CD14-positive monocyte (primary cell): Measurements from ENCODE around the gene DYNC1H1. TPM values are rescaled to one million over a fixed set of nuclear protein-coding genes. Genes with fewer than 3 reads are reported as not detected.

Experiments used
- DNase-seq, 3 donors: peaks; one replicate each; pipeline ENCODE4 v3.0.0-alpha.2; 2011 to 2022
- H2AFZ ChIP-seq: 2 replicates; pipeline ENCODE4 v1.6.0; 2012; ENCODE audit warnings: mild to moderate bottlenecking, low read depth, low read length, inconsistent platforms; ENCODE audit not compliant: insufficient read depth, poor library complexity, severe bottlenecking
- H3K27ac ChIP-seq, 2 donors: 1 replicate in 1 of 2; 2 replicates in 1 of 2; pipeline ENCODE4 v1.5.1; 2012 to 2013; ENCODE audit warnings: low read length in 2 of 2, control low read depth in 1 of 2, inconsistent platforms in 1 of 2, low read depth in 1 of 2, mild to moderate bottlenecking in 1 of 2
- H3K27me3 ChIP-seq, 2 donors: one replicate each; pipeline versions ENCODE4 v1.6.0 to v1.6.1; 2011 to 2013; ENCODE audit warnings: low read length in 2 of 2; ENCODE audit not compliant: control insufficient read depth in 2 of 2, insufficient read depth in 2 of 2
- H3K36me3 ChIP-seq, 2 donors: replicated peaks in 1 of 2; 1 replicate in 1 of 2; 2 replicates in 1 of 2; pipeline versions ENCODE4 v1.5.1 to v1.6.1; 2012 to 2013; ENCODE audit warnings: low read length in 2 of 2, control low read depth in 1 of 2, inconsistent platforms in 1 of 2, mild to moderate bottlenecking in 1 of 2; ENCODE audit not compliant: insufficient read depth in 2 of 2, control insufficient read depth in 1 of 2
- H3K4me1 ChIP-seq, 2 donors: 1 replicate in 1 of 2; 2 replicates in 1 of 2; pipeline versions ENCODE4 v1.5.1 to v1.6.1; 2012 to 2013; ENCODE audit warnings: low read length in 2 of 2, control low read depth in 1 of 2, inconsistent platforms in 1 of 2, mild to moderate bottlenecking in 1 of 2, moderate library complexity in 1 of 2; ENCODE audit not compliant: insufficient read depth in 2 of 2, control insufficient read depth in 1 of 2
- H3K4me2 ChIP-seq: replicated peaks from 2 replicates; pipeline ENCODE3; 2012; ENCODE audit warnings: low read length, moderate library complexity, mild to moderate bottlenecking; ENCODE audit not compliant: poor library complexity, severe bottlenecking; ENCODE audit errors: extremely low read depth
- H3K4me3 ChIP-seq, 3 experiments: fragments of 200-600 bp in 1 of 3; sonication (generic) in 1 of 3; replicated peaks in 1 of 3; 1 replicate in 2 of 3; 2 replicates in 1 of 3; pipeline ENCODE4 v1.5.1; 2011 to 2013; ENCODE audit warnings: low read length in 3 of 3, mild to moderate bottlenecking in 3 of 3, control low read depth in 2 of 3, low read depth in 2 of 3, inconsistent platforms in 1 of 3, moderate library complexity in 1 of 3
- H3K79me2 ChIP-seq: 2 replicates; pipeline ENCODE4 v1.6.0; 2012; ENCODE audit warnings: mild to moderate bottlenecking, control low read depth, inconsistent platforms, low read length, moderate library complexity; ENCODE audit not compliant: insufficient read depth
- H3K9ac ChIP-seq: 2 replicates; pipeline ENCODE4 v1.6.0; 2017; ENCODE audit warnings: low read length, mild to moderate bottlenecking; ENCODE audit not compliant: insufficient read depth, poor library complexity, severe bottlenecking
- H3K9me3 ChIP-seq, 2 donors: replicated peaks in 1 of 2; 1 replicate in 1 of 2; 2 replicates in 1 of 2; pipeline versions ENCODE4 v1.5.1 to v1.6.1; 2012 to 2013; ENCODE audit warnings: low read length in 2 of 2, control low read depth in 1 of 2; ENCODE audit not compliant: control insufficient read depth in 1 of 2, insufficient read depth in 1 of 2
- H4K20me1 ChIP-seq: 2 replicates; pipeline ENCODE4 v1.6.0; 2012; ENCODE audit warnings: mild to moderate bottlenecking, low read length, control low read depth, moderate library complexity; ENCODE audit not compliant: insufficient read depth
- H3K27ac Mint-ChIP-seq, 7 donors: one replicate each; pipeline ENCODE4 v1.8.0; 2020; ENCODE audit warnings: mild to moderate bottlenecking in 7 of 7, mixed read lengths in 7 of 7, moderate library complexity in 6 of 7, inconsistent platforms in 2 of 7
- H3K27me3 Mint-ChIP-seq, 3 donors: one replicate each; pipeline ENCODE4 v1.8.0; 2021 to 2022; ENCODE audit warnings: low read depth in 3 of 3, mild to moderate bottlenecking in 3 of 3, mixed read lengths in 3 of 3, moderate library complexity in 3 of 3, inconsistent platforms in 1 of 3
- H3K36me3 Mint-ChIP-seq, 2 donors: one replicate each; pipeline ENCODE4 v1.8.0; 2020; ENCODE audit warnings: mixed read lengths in 2 of 2, inconsistent platforms in 1 of 2, mild to moderate bottlenecking in 1 of 2
- H3K4me1 Mint-ChIP-seq: one replicate; pipeline ENCODE4 v1.8.0; 2020; ENCODE audit warnings: mild to moderate bottlenecking, mixed read lengths
- H3K4me3 Mint-ChIP-seq, 2 donors: one replicate each; pipeline ENCODE4 v1.8.0; 2020; ENCODE audit warnings: mild to moderate bottlenecking in 2 of 2, mixed read lengths in 2 of 2, moderate library complexity in 1 of 2
- H3K9me3 Mint-ChIP-seq, 7 donors: one replicate each; pipeline ENCODE4 v1.8.0; 2020 to 2022; ENCODE audit warnings: mixed read lengths in 7 of 7, mild to moderate bottlenecking in 6 of 7, moderate library complexity in 6 of 7, inconsistent platforms in 2 of 7
- CTCF ChIP-seq: fragments of 200-600 bp; IDR thresholded peaks from one replicate; pipeline ENCODE4 v1.8.0; 2022; ENCODE audit warnings: antibody characterized with exemption, mild to moderate bottlenecking
- WGBS: methylation state at CpG from one replicate; pipeline ENCODE4 v1.1.5; 2013; ENCODE audit warnings: missing lambda C conversion rate; ENCODE audit not compliant: insufficient coverage; 5-methylcytosine and 5-hydroxymethylcytosine counted together
- intact Hi-C, 2 donors: fragments of 100-400 bp; cut with micrococcal nuclease; formaldehyde crosslinking; loops; one replicate each; pipeline versions ENCODE4 v1.15.0 to v1.15.1; 2023
- polyA plus RNA-seq, 3 donors: library from polyadenylated mRNA; depleted of rRNA in 1 of 3; unstranded in 2 of 3; stranded (reverse) in 1 of 3; fragments of 300-500 nt in 2 of 3; fragments of >200 nt in 1 of 3; fragmentation: Illumina TruSeq in 2 of 3; gene quantifications; 1 replicate in 2 of 3; 2 replicates in 1 of 3; pipeline ENCODE4 v1.2.3, GENCODE V29; 2012 to 2021

DYNC1H1 gene
- polyA plus RNA-seq, 3 donors: 14.7 to 87.3 (median 23.6) TPM

DNA sequence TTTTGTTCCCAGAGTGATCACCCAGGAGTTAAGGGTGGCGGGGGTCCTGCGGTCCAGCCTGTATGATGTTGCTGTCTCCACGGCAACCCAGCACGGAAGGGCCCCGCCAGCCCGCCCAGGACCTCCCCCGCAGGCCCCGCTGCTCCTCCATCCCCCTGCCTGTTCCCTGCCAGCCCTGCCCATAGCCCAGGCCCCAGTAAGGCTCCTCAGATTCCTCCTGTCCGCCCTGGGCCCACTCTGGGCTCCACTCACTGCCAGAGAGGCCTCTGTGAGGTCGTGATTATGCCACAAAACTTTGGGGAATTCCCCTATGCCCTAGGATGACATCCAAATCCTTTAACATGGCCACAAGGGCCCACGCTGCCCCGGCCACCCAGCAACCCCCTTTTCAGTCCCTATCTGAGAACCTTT lies 101.7 kb downstream of the DYNC1H1 start:
- no peak overlapping the region for H3K27ac Mint-ChIP-seq
- Histone ChIP-seq H3K79me2 (no peaks in the 10 kb centered on the region), H3K9ac (no peak overlapping the region), H3K27ac (no peak overlapping the region), H3K9me3 (no peaks in the 10 kb centered on the region), H3K4me3 (no peak overlapping the region), H3K36me3 (no peaks in the 10 kb centered on the region), H3K4me1 (no peaks in the 10 kb centered on the region), H4K20me1 (no peaks in the 10 kb centered on the region), H3K27me3 (no peaks in the 10 kb centered on the region), H2AFZ (no peak overlapping the region), H3K4me2 (no peak overlapping the region)
- no peak overlapping the region for H3K4me3 Mint-ChIP-seq
- WGBS: 100% methylated on average over 3 of the region's 12 CpGs
- peaks cover 3 to 6% (median 3%) of the 10 kb centered on the region in 3 donors for H3K27me3 Mint-ChIP-seq
- no peaks in the 10 kb centered on the region for H3K9me3 Mint-ChIP-seq
- DNase-seq: no peak
- H3K4me1 Mint-ChIP-seq: no peaks in the 10 kb centered on the region
- intact Hi-C loops: no loop called here
- H3K36me3 Mint-ChIP-seq: no peaks in the 10 kb centered on the region
- no peak for TF ChIP-seq CTCF

DNA sequence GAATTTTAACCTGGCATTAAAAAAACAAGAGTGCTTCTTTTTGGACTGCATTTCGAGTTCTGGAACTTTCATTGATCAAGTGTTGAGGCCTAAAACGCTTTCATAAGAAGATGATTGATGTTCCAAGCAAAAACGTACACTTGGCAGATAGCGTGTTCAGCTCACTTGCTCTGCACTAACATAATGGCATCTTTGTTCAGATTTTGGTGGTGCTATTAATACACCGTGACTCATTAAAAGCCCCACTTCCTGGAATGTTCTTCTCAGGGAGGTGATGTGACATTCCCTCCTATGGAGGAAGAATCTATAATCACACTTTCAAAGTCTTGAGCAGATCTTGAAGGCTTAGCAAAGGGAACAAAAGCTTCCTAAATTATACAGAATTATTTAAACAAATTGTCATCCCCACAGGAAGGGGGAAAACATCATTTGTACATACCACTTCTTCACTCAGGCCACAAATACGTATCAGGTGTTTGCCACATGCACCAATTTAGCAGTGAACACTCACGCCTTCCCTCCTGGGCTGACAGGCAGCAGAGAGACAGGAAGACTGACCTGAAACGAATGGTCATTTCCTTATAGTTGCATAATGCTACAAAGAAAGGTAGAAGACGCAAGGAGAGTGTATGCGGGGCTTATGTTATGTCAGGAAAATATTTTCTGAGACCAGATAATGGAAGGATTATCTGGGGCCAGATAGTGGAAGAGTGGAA lies 107.1 kb downstream of the DYNC1H1 start:
- no peak for DNase-seq
- intact Hi-C loops: no loop called here
- no peaks in the 10 kb centered on the region for H3K4me1 ChIP-seq
- TF ChIP-seq CTCF: no peak
- Mint-ChIP-seq H3K36me3 (no peaks in the 10 kb centered on the region), H3K9me3 (peaks cover 0 to 2% (median 0%) of the 10 kb centered on the region in 7 donors), H3K27ac (no peak overlapping the region), H3K27me3 (peaks cover 0 to 3% (median 2%) of the 10 kb centered on the region in 3 donors), H3K4me1 (peaks cover 4% of the 10 kb centered on the region), H3K4me3 (no peak overlapping the region)
- H3K9ac ChIP-seq: no peak overlapping the region
- no peaks in the 10 kb centered on the region for H3K79me2 ChIP-seq
- no peaks in the 10 kb centered on the region for H3K27me3 ChIP-seq
- H3K27ac ChIP-seq: peak overlapping the region in 1 of 2 donors; percentile 8
- no peaks in the 10 kb centered on the region for H3K9me3 ChIP-seq
- 70% methylated on average over 5 of the region's 10 CpGs for WGBS
- H4K20me1 ChIP-seq: no peaks in the 10 kb centered on the region
- no peak overlapping the region for H3K4me2 ChIP-seq
- H2AFZ ChIP-seq: no peak overlapping the region
- H3K36me3 ChIP-seq: no peaks in the 10 kb centered on the region
- no peak overlapping the region for H3K4me3 ChIP-seq
